IMR-90 (cell line): ENCODE measurements around the gene SIPA1. TPM values are rescaled to one million over a fixed set of nuclear protein-coding genes. Genes with fewer than 3 reads are reported as not detected.

ENCODE experiments used
- ATAC-seq: fragments of 200-7000 bp; cut with Tn5 transposase; 2 replicates; pipeline ENCODE4 v1.9.1; 2020; ENCODE audit warnings: low read depth, mild to moderate bottlenecking, moderate library complexity
- BruUV-seq: library from RNA; stranded (reverse); fragments of 400-500 nt; replicated peaks from 2 replicates; lab custom pipeline; 2021; lab: Mats Ljungman, UMichigan
- CTCF ChIA-PET: fragments of 300-600 bp; formaldehyde crosslinking; extraction: SDS; loops from one replicate; lab custom pipeline; 2021; ENCODE audit warnings: antibody characterized with exemption; lab: Yijun Ruan, JAX
- POLR2A ChIA-PET: fragments of 300-600 bp; sonication (Branson Sonifier 250); formaldehyde crosslinking; loops from one replicate; lab custom pipeline; 2022; ENCODE audit warnings: antibody characterized with exemption; ENCODE audit not compliant: unreplicated experiment; lab: Charles Lee
- DNase-seq: peaks from one replicate; pipeline ENCODE4 v3.0.0; 2013
- H2AFZ ChIP-seq: replicated peaks from 2 replicates; pipeline ENCODE3; 2013; ENCODE audit warnings: low read length, mild to moderate bottlenecking; ENCODE audit not compliant: poor library complexity
- H2AK5ac ChIP-seq: 2 replicates; pipeline ENCODE4 v1.6.1; 2013; ENCODE audit warnings: low read depth, low read length, inconsistent platforms
- H2AK9ac ChIP-seq: replicated peaks from 2 replicates; pipeline ENCODE3; 2013; ENCODE audit warnings: mild to moderate bottlenecking, low read depth, low read length, moderate library complexity; ENCODE audit not compliant: poor library complexity
- H2BK120ac ChIP-seq: 2 replicates; pipeline ENCODE4 v1.6.1; 2013; ENCODE audit warnings: low read depth, low read length, inconsistent platforms
- H2BK15ac ChIP-seq: 3 replicates; pipeline ENCODE4 v1.6.1; 2013; ENCODE audit warnings: low read depth, low read length, inconsistent platforms
- H2BK20ac ChIP-seq: 2 replicates; pipeline ENCODE4 v1.6.1; 2013; ENCODE audit warnings: low read depth, mild to moderate bottlenecking, inconsistent platforms, low read length, moderate library complexity
- H2BK5ac ChIP-seq: 2 replicates; pipeline ENCODE4 v1.6.1; 2013; ENCODE audit warnings: mild to moderate bottlenecking, low read depth, low read length, inconsistent platforms; ENCODE audit not compliant: poor library complexity, severe bottlenecking
- H3K14ac ChIP-seq: replicated peaks from 2 replicates; pipeline ENCODE4 v1.6.1; 2013; ENCODE audit warnings: low read depth, low read length, inconsistent platforms
- H3K18ac ChIP-seq: 2 replicates; pipeline ENCODE4 v1.6.1; 2013; ENCODE audit warnings: low read depth, low read length, control low read depth
- H3K23ac ChIP-seq: 2 replicates; pipeline ENCODE4 v1.6.1; 2013; ENCODE audit warnings: low read depth, low read length, inconsistent platforms
- H3K27ac ChIP-seq: 2 replicates; pipeline ENCODE4 v1.5.1; 2013; ENCODE audit warnings: mild to moderate bottlenecking, control low read depth, low read length; ENCODE audit not compliant: insufficient read depth
- H3K27me3 ChIP-seq: 2 replicates; pipeline ENCODE4 v1.6.1; 2013; ENCODE audit warnings: low read length; ENCODE audit not compliant: control insufficient read depth, insufficient read depth
- H3K36me3 ChIP-seq: 2 replicates; pipeline ENCODE4 v1.6.1; 2013; ENCODE audit warnings: low read length, mixed read lengths; ENCODE audit not compliant: control insufficient read depth, insufficient read depth
- H3K4ac ChIP-seq: 2 replicates; pipeline ENCODE4 v1.6.1; 2013; ENCODE audit warnings: low read depth, low read length, inconsistent platforms
- H3K4me1 ChIP-seq: 2 replicates; pipeline ENCODE4 v1.6.1; 2013; ENCODE audit warnings: low read length, mixed read lengths; ENCODE audit not compliant: control insufficient read depth, insufficient read depth
- H3K4me2 ChIP-seq: 2 replicates; pipeline ENCODE4 v1.6.1; 2013; ENCODE audit warnings: low read depth, mild to moderate bottlenecking, control low read depth, low read length, moderate library complexity
- H3K4me3 ChIP-seq: 2 replicates; pipeline ENCODE4 v1.5.1; 2013; ENCODE audit warnings: low read depth, mild to moderate bottlenecking, control low read depth, low read length, moderate library complexity; ENCODE audit not compliant: insufficient read depth
- H3K56ac ChIP-seq: 2 replicates; pipeline ENCODE4 v1.6.1; 2013; ENCODE audit warnings: low read length, inconsistent platforms; ENCODE audit not compliant: insufficient read depth; ENCODE audit errors: extremely low read depth
- H3K79me1 ChIP-seq, 2 experiments: 2 replicates each; pipeline ENCODE4 v1.6.1; 2013; ENCODE audit warnings: low read length in 2 of 2, inconsistent platforms in 1 of 2, low read depth in 1 of 2
- H3K9ac ChIP-seq: 2 replicates; pipeline ENCODE4 v1.6.1; 2013; ENCODE audit warnings: low read depth, low read length, control low read depth
- H3K9me1 ChIP-seq: 2 replicates; pipeline ENCODE4 v1.6.1; 2013; ENCODE audit warnings: low read length, inconsistent platforms; ENCODE audit not compliant: insufficient read depth
- H3K9me3 ChIP-seq: 2 replicates; pipeline ENCODE4 v1.6.1; 2013; ENCODE audit warnings: low read length; ENCODE audit not compliant: control insufficient read depth, insufficient read depth
- H4K20me1 ChIP-seq: 2 replicates; pipeline ENCODE4 v1.6.1; 2013; ENCODE audit warnings: low read length, inconsistent platforms; ENCODE audit not compliant: insufficient read depth
- H4K5ac ChIP-seq: 2 replicates; pipeline ENCODE4 v1.6.1; 2013; ENCODE audit warnings: mild to moderate bottlenecking, low read depth, low read length, control low read depth
- H4K8ac ChIP-seq, 2 experiments: 2 replicates each; pipeline ENCODE4 v1.6.1; 2013; ENCODE audit warnings: low read depth in 2 of 2, low read length in 2 of 2, control low read depth in 1 of 2, inconsistent platforms in 1 of 2
- H4K91ac ChIP-seq: 2 replicates; pipeline ENCODE4 v1.6.1; 2013; ENCODE audit warnings: low read depth, low read length, inconsistent platforms; ENCODE audit not compliant: insufficient read depth
- BHLHE40 ChIP-seq: fragments of 150-350 bp; IDR thresholded peaks from 2 replicates; pipeline ENCODE4 v1.6.1; 2016; ENCODE audit warnings: mild to moderate bottlenecking, low read depth, low read length
- CHD1 ChIP-seq: IDR thresholded peaks from 2 replicates; pipeline ENCODE4 v1.6.1; 2012; ENCODE audit warnings: low read depth, low read length, improper control_type of control experiment
- FOS ChIP-seq: fragments of 150-350 bp; IDR thresholded peaks from 2 replicates; pipeline ENCODE4 v1.6.1; 2016; ENCODE audit warnings: low read depth, low read length
- MAFK ChIP-seq: IDR thresholded peaks from 2 replicates; pipeline ENCODE4 v1.6.1; 2012; ENCODE audit warnings: low read depth, low read length, improper control_type of control experiment
- MAZ ChIP-seq: IDR thresholded peaks from 2 replicates; pipeline ENCODE4 v1.6.1; 2012; ENCODE audit warnings: low read depth, mild to moderate bottlenecking, low read length, improper control_type of control experiment, moderate library complexity, borderline replicate concordance
- MXI1 ChIP-seq: IDR thresholded peaks from 2 replicates; pipeline ENCODE4 v1.6.1; 2012; ENCODE audit warnings: low read depth, mild to moderate bottlenecking, low read length, moderate library complexity, borderline replicate concordance
- NFE2L2 ChIP-seq: fragments of 150-350 bp; IDR thresholded peaks from 2 replicates; pipeline ENCODE4 v1.6.1; 2016; ENCODE audit warnings: low read depth, mild to moderate bottlenecking, low read length
- POLR2A ChIP-seq: IDR thresholded peaks from 2 replicates; pipeline ENCODE4 v1.6.1; 2012; ENCODE audit warnings: mild to moderate bottlenecking, low read depth, low read length
- RCOR1 ChIP-seq: IDR thresholded peaks from 2 replicates; pipeline ENCODE4 v1.6.1; 2012; ENCODE audit warnings: mild to moderate bottlenecking, low read length, improper control_type of control experiment; ENCODE audit not compliant: insufficient replicate concordance
- RFX5 ChIP-seq: IDR thresholded peaks from 2 replicates; pipeline ENCODE4 v1.8.0; 2012; ENCODE audit warnings: low read depth, mild to moderate bottlenecking, low read length, moderate library complexity
- SMC3 ChIP-seq: fragments of 150-350 bp; IDR thresholded peaks from 2 replicates; pipeline ENCODE4 v1.6.1; 2016; ENCODE audit warnings: low read depth, mild to moderate bottlenecking, antibody characterized with exemption, low read length, moderate library complexity
- WGBS, 2 experiments: methylation state at CpG; one replicate each; pipeline versions ENCODE4 v1.1.5 to v1.1.7; 2013; ENCODE audit warnings: missing lambda C conversion rate in 2 of 2; ENCODE audit not compliant: insufficient read length in 1 of 2; ENCODE audit errors: extremely low coverage in 2 of 2; 5-methylcytosine and 5-hydroxymethylcytosine counted together
- dilution Hi-C: fragments of 300-500 bp; cut with HindIII; formaldehyde crosslinking; loops from one replicate; pipeline ENCODE4 v1.14.3; 2018; ENCODE audit warnings: low sequenced_read_pairs; ENCODE audit not compliant: unreplicated experiment
- in situ Hi-C: fragments of 300-500 bp; cut with MboI; formaldehyde crosslinking; loops from 3 replicates; pipeline ENCODE4 v1.14.3; 2019; ENCODE audit warnings: low sequenced_read_pairs, inconsistent platforms, mixed read lengths
- intact Hi-C: fragments of 100-400 bp; cut with micrococcal nuclease; formaldehyde crosslinking; loops from 2 replicates; pipeline ENCODE4 v1.10.0; 2022
- polyA plus RNA-seq, 3 experiments: library from polyadenylated mRNA; depleted of rRNA; stranded (reverse); fragments of >200 nt; gene quantifications; 2 replicates each; pipeline ENCODE4 v1.2.3, GENCODE V29; 2012; ENCODE audit warnings: low replicate concordance in 1 of 3
- total RNA-seq: library from RNA; depleted of rRNA; stranded (reverse); fragments of >200 nt; gene quantifications from 2 replicates; pipeline ENCODE4 v1.2.3, GENCODE V29; 2012
- TF ChIP-seq, protein P1 (sequence below): conservative IDR thresholded peaks from 2 replicates; pipeline ENCODE4 v1.5.1; 2012; ENCODE audit warnings: mild to moderate bottlenecking, low read depth, low read length, improper control_type of control experiment
- TF ChIP-seq, protein P2 (sequence below): fragments of 150-350 bp; IDR thresholded peaks from 2 replicates; pipeline ENCODE4 v1.6.1; 2016; ENCODE audit warnings: low read depth, mild to moderate bottlenecking, low read length, moderate library complexity, borderline replicate concordance

SIPA1 gene
- total and polyA plus RNA-seq, 2 of the 4 experiments (the other 2 are of a cell fraction): 10.6 to 39.7 TPM

DNA sequence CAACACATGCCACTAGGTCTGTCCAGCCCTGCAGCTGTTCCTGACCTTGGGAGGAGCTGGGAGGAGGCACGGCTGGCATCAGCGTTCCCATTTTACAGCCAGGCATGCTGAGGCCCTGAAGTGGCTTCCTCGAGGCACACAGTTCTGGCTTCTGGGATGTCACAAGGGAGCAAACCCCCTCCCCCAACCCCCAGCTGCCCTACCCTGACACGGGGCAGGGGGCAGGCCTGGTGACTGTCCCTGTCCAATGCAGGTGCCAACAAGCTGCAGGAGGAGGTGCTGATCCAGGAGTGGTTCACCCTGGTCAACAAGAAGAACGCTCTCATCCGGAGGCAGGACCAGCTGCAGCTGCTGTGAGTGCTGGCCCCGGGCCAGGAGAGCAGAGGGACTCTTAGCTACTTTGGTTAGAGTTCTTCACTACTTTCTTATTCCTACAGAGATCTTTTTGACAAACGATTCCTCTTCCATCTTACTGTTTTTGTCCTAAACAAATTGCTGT lies 47.6 kb upstream of the SIPA1 start:
- intact Hi-C loops: loop anchor here (2.0 kb wide), 1 partner anchor 13 kb away; the partner anchor contains the start of gene EHBP1L1

More for the DNA sequence above, 47.6 kb upstream of the SIPA1 start:
- no peak overlapping the region for H3K18ac ChIP-seq
- no peak overlapping the region for H2BK120ac ChIP-seq
- no peak overlapping the region for H3K4me2 ChIP-seq
- BruUV-seq: no TSS peak
- H4K91ac ChIP-seq: no peak overlapping the region
- H3K23ac ChIP-seq: no peak overlapping the region
- H3K79me1 ChIP-seq: peaks cover 0 to 16% of the 10 kb centered on the region in 2 experiments; a peak in 1 of 4 replicates
- POLR2A ChIA-PET: interaction anchor here (0.5 kb wide), 1 partner anchor 26 kb away, joined by 5 read pairs; no protein-coding TSS in a partner anchor
- no peak overlapping the region for H2BK5ac ChIP-seq
- H3K27ac ChIP-seq: no peak overlapping the region
- peaks cover 9% of the 10 kb centered on the region for H4K20me1 ChIP-seq
- peaks cover 4% of the 10 kb centered on the region for H3K4me1 ChIP-seq
- H3K9me1 ChIP-seq: no peaks in the 10 kb centered on the region
- H2AK9ac ChIP-seq: no peak overlapping the region
- no CpG with 5 or more reads among the region's 8 CpGs for WGBS, 2 experiments
- TF ChIP-seq, protein P1, sequence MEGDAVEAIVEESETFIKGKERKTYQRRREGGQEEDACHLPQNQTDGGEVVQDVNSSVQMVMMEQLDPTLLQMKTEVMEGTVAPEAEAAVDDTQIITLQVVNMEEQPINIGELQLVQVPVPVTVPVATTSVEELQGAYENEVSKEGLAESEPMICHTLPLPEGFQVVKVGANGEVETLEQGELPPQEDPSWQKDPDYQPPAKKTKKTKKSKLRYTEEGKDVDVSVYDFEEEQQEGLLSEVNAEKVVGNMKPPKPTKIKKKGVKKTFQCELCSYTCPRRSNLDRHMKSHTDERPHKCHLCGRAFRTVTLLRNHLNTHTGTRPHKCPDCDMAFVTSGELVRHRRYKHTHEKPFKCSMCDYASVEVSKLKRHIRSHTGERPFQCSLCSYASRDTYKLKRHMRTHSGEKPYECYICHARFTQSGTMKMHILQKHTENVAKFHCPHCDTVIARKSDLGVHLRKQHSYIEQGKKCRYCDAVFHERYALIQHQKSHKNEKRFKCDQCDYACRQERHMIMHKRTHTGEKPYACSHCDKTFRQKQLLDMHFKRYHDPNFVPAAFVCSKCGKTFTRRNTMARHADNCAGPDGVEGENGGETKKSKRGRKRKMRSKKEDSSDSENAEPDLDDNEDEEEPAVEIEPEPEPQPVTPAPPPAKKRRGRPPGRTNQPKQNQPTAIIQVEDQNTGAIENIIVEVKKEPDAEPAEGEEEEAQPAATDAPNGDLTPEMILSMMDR: no peak
- TF ChIP-seq FOS: no peak
- no peak for TF ChIP-seq MAZ
- no peak for TF ChIP-seq BHLHE40
- TF ChIP-seq RFX5: no peak
- no peak for TF ChIP-seq RCOR1
- TF ChIP-seq, protein P2, sequence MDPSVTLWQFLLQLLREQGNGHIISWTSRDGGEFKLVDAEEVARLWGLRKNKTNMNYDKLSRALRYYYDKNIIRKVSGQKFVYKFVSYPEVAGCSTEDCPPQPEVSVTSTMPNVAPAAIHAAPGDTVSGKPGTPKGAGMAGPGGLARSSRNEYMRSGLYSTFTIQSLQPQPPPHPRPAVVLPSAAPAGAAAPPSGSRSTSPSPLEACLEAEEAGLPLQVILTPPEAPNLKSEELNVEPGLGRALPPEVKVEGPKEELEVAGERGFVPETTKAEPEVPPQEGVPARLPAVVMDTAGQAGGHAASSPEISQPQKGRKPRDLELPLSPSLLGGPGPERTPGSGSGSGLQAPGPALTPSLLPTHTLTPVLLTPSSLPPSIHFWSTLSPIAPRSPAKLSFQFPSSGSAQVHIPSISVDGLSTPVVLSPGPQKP: no peak
- no peak for TF ChIP-seq SMC3
- TF ChIP-seq POLR2A: no peak
- no peak for TF ChIP-seq NFE2L2
- TF ChIP-seq CHD1: no peak
- TF ChIP-seq MXI1: no peak
- TF ChIP-seq MAFK: no peak
- no peak overlapping the region for H2BK15ac ChIP-seq
- peaks cover 30% of the 10 kb centered on the region for H3K36me3 ChIP-seq
- CTCF ChIA-PET: interaction anchor here (0.9 kb wide), 1 partner anchor 50 kb away, joined by 4 read pairs; no protein-coding TSS in a partner anchor
- H3K9ac ChIP-seq: no peak overlapping the region
- no peak overlapping the region for H2AK5ac ChIP-seq
- dilution Hi-C loops (no loop called here), in situ Hi-C loops (no loop called here)
- no peak overlapping the region for H3K14ac ChIP-seq
- no peak overlapping the region for H3K4ac ChIP-seq
- no peaks in the 10 kb centered on the region for H3K27me3 ChIP-seq
- no peaks in the 10 kb centered on the region for H3K9me3 ChIP-seq
- H3K4me3 ChIP-seq: no peak overlapping the region
- H4K5ac ChIP-seq: no peak overlapping the region
- ATAC-seq (no peak), DNase-seq (peak; percentile 62)
- H2AFZ ChIP-seq: no peak overlapping the region
- no peak overlapping the region for H3K56ac ChIP-seq
- no peak overlapping the region for H2BK20ac ChIP-seq
- H4K8ac ChIP-seq: no peak overlapping the region
